Activated CD4-positive, alpha-beta memory T cell treated with anti-CD3 and anti-CD28 coated beads for 36 hours (primary cell): ENCODE data around the gene FOXF1. TPM values are rescaled to one million over a fixed set of nuclear protein-coding genes. Genes with fewer than 3 reads are reported as not detected.

ENCODE experiments used
- CTCF ChIA-PET: fragments of 350-600 bp; sonication (Branson Sonifier 250); formaldehyde crosslinking; loops from one replicate; lab custom pipeline; 2021; ENCODE audit warnings: antibody characterized with exemption, inconsistent platforms; lab: Charles Lee
- POLR2A ChIA-PET: fragments of 350-600 bp; sonication (Branson Sonifier 250); formaldehyde crosslinking; loops from one replicate; lab custom pipeline; 2021; ENCODE audit warnings: antibody characterized with exemption; lab: Charles Lee
- DNase-seq: peaks from one replicate; pipeline ENCODE4 v3.0.0-alpha.2; 2020
- H3K27ac Mint-ChIP-seq: one replicate; pipeline ENCODE4 v1.8.0; 2021; ENCODE audit warnings: mixed read lengths
- H3K27me3 Mint-ChIP-seq: one replicate; pipeline ENCODE4 v1.8.0; 2021; ENCODE audit warnings: mixed read lengths
- H3K36me3 Mint-ChIP-seq: one replicate; pipeline ENCODE4 v1.8.0; 2021; ENCODE audit warnings: mixed read lengths
- H3K4me1 Mint-ChIP-seq: one replicate; pipeline ENCODE4 v1.8.0; 2021; ENCODE audit warnings: low read depth, mixed read lengths
- H3K4me3 Mint-ChIP-seq: one replicate; pipeline ENCODE4 v1.8.0; 2021; ENCODE audit warnings: mild to moderate bottlenecking, mixed read lengths
- H3K9me3 Mint-ChIP-seq: one replicate; pipeline ENCODE4 v1.8.0; 2021; ENCODE audit warnings: mixed read lengths
- intact Hi-C: fragments of 100-400 bp; cut with micrococcal nuclease; formaldehyde crosslinking; loops from one replicate; pipeline ENCODE4 v1.15.1; 2023
- total RNA-seq, 2 experiments: library from RNA; stranded (reverse); gene quantifications; one replicate each; pipeline ENCODE4 v1.2.3, GENCODE V29; 2021

Gene FOXF1
- total RNA-seq, 2 experiments from 2014 or later = not detected

DNA sequence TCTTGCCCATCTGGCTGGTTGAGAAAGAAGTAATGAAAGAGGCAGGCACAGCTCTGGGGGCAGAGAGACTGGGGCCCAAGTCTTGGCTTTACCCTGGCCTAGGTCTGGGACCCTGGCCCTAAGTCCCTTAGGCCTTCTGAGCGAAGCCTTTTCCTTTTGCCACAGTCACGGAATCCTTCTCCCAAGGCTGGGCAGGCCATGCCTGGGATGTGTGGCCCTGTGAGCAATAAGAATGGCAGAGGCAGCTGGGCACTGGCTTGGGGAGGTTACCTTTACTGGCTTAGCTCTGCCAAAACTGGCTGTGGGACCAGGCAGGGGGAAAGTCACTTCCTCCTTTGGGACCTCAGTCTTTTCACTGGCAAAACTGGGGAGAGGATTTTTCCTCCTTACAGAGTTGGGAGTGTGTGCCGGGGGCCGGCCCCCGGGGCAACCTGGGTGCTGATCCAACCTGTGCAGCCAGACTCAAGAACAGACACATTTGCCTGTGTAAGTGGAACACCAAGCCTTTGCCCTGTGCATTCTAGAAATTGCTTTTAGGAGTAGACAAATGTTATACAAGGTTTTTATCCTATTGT, 12.9 kb downstream of the FOXF1 start:
- Mint-ChIP-seq H3K4me3 (no peak overlapping the region), H3K9me3 (peaks cover 4% of the 10 kb centered on the region), H3K36me3 (peaks cover 3% of the 10 kb centered on the region), H3K27ac (no peak overlapping the region), H3K4me1 (peaks cover 3% of the 10 kb centered on the region), H3K27me3 (peaks cover 19% of the 10 kb centered on the region)
- ChIA-PET CTCF (interaction anchor here (0.6 to 0.8 kb wide), 2 partner anchors 450 to 1173 kb away, joined by 3 read pairs; no protein-coding TSS in a partner anchor), POLR2A (no interaction called here)
- DNase-seq = no peak
- intact Hi-C loops = loop anchor here (5.0 kb wide), 1 partner anchor 706 kb away; no protein-coding TSS in a partner anchor

DNA sequence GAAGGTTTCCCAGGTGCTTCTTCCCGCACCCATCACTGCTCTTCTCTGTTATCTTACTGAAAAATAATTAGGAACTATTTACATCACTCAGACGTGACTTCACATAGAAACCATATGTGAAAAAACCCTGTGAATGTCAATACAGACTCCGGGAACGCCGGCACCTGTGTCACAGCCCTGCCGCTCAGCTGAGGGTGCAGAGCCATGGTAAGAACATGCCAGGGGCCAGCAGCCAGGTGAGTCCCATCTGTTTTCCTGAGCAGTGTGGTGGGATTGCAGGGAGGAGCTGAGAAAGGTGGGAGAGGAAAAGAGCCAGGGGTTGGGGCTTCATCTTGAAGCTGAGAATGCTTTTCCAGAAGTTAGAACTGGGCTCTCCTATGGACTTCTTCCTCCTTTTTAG, 13.7 kb downstream of the FOXF1 start:
- DNase-seq = no peak
- Mint-ChIP-seq H3K27me3 (peaks cover 11% of the 10 kb centered on the region), H3K4me1 (peaks cover 3% of the 10 kb centered on the region), H3K4me3 (no peak overlapping the region), H3K36me3 (peaks cover 3% of the 10 kb centered on the region), H3K9me3 (peaks cover 4% of the 10 kb centered on the region), H3K27ac (no peak overlapping the region)
- ChIA-PET POLR2A (no interaction called here), CTCF (no interaction called here)
- intact Hi-C loops = loop anchor here (5.0 kb wide), 1 partner anchor 707 kb away; no protein-coding TSS in a partner anchor

DNA sequence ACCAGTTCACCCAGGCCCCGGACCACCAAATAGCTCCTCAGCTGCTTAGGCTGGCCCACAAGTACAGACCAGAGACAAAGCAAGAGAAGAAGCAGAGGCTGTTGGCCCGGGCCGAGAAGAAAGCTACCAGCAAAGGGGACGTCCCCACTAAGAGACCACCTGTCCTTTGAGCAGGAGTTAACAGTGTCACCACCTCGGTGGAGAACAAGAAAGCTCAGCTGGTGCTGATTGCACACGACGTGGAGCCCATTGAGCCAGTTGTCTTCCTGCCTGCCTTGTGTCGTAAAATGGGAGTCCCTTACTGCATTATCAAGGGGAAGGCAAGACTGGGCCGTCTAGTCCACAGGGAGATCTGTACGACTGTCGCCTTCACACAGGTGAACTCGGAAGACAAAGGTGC, 15.4 kb downstream of the FOXF1 start:
- Mint-ChIP-seq H3K27ac (no peak overlapping the region), H3K27me3 (peaks cover 4% of the 10 kb centered on the region)

DNA sequence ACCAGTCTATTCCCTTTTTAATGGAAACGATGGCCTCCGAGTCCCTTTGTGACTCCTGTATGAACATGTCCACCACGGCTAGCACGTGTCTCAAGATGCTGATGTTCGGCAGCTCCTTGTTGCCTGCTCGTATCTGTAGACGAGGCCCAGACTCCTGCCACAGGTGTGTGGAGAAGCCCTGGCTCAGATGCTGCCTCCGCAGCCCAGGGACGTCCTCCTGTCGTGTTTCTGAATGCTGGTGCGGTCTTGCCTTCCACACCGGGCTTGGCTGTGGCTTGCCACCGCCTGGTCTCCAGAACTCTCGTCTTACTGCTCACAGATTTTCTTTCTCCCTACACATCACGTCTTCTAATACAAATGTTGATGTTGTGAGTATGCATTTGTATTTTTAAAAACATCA, 17.0 kb downstream of the FOXF1 start:
- H3K27ac Mint-ChIP-seq = no peak overlapping the region
- H3K4me3 Mint-ChIP-seq = no peak overlapping the region
- ChIA-PET CTCF (interaction anchor here (0.6 to 1.6 kb wide), 2 partner anchors 9 to 10 kb away, joined by 3 to 6 read pairs; no protein-coding TSS in a partner anchor), POLR2A (no interaction called here)
- H3K9me3 Mint-ChIP-seq = peaks cover 4% of the 10 kb centered on the region
- intact Hi-C loops = no loop called here
- H3K36me3 Mint-ChIP-seq = peaks cover 8% of the 10 kb centered on the region
- no peak for DNase-seq
- peaks cover 2% of the 10 kb centered on the region for H3K27me3 Mint-ChIP-seq
- H3K4me1 Mint-ChIP-seq = no peaks in the 10 kb centered on the region

More for the DNA sequence above, 15.4 kb downstream of the FOXF1 start:
- intact Hi-C loops = no loop called here
- Mint-ChIP-seq H3K36me3 (peaks cover 3% of the 10 kb centered on the region), H3K9me3 (peaks cover 4% of the 10 kb centered on the region), H3K4me3 (no peak overlapping the region), H3K4me1 (no peaks in the 10 kb centered on the region)
- CTCF ChIA-PET = no interaction called here
- no peak for DNase-seq
- POLR2A ChIA-PET = no interaction called here

DNA sequence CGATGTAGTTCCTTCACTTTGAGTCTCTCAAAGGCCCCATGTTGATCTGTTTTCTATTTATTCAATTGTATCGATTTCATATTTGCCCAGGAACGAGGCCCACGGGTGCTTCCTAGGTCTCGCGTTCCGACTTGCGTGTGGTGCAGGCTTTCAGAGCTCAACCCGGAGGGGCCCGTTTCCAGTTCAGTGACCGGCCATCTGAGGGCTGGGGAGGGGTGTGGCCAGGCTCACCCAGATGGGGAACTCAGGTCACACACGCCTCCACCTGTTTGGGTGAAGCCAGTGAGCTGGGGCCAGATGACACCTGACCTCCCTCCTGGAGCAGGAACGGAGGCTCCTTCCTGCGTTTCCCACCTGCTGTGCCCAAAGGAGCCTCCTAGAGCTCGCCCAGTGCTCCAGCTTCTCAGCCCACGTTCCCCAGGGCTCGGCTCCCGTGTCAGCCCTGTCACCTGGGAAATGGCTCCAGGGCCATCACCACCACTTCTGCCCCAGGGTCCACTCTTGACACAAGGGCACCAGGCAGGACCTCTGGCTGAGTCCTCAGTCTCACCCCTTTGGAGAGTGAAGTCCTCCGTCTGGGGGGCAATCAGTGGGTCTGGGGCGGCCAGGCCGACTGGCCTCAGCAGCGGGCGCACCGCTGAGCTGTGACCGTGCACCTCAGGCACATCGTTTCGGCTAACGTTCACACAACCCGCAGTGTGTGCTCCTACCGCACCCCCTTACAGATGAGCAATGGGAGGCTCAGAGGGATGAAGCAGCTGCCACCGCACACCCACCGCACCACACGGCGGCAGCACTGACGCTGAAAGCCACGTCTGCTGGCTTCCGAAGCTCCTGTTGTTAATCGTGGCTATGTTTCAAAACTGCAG, 18.0 kb downstream of the FOXF1 start:
- no peak for DNase-seq
- ChIA-PET CTCF (interaction anchor here (0.6 to 1.6 kb wide), 2 partner anchors 10 to 11 kb away, joined by 3 to 6 read pairs; no protein-coding TSS in a partner anchor), POLR2A (no interaction called here)
- H3K27me3 Mint-ChIP-seq = no peaks in the 10 kb centered on the region
- H3K4me1 Mint-ChIP-seq = no peaks in the 10 kb centered on the region
- peaks cover 8% of the 10 kb centered on the region for H3K36me3 Mint-ChIP-seq
- no peak overlapping the region for H3K4me3 Mint-ChIP-seq
- H3K9me3 Mint-ChIP-seq = peaks cover 4% of the 10 kb centered on the region
- no peak overlapping the region for H3K27ac Mint-ChIP-seq
- intact Hi-C loops = no loop called here

DNA sequence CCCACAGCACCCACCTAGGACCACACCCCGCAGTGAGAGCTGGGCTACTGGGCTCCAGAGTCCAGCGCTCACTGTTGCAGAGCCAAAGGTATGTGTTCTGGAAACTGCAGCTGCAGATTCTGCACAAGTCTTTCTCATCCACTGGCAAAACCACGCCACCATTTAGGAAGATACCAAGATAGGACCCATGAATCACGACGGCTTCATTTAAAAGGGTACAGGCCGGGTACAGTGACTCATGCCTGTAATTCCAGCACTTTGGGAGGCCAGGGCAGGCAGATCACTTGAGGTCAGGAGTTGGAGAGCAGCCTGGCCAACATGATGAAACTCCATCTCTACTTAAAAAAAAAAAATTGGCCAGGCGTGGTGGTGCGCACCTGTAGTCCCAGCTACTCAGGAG, 18.8 kb downstream of the FOXF1 start:
- ChIA-PET POLR2A (no interaction called here), CTCF (interaction anchor here (0.6 to 1.6 kb wide), 2 partner anchors 12 to 242 kb away, joined by 3 to 6 read pairs; no protein-coding TSS in a partner anchor)
- no peak overlapping the region for H3K27ac Mint-ChIP-seq
- no peaks in the 10 kb centered on the region for H3K4me1 Mint-ChIP-seq
- no peaks in the 10 kb centered on the region for H3K27me3 Mint-ChIP-seq
- DNase-seq = no peak
- intact Hi-C loops = no loop called here
- H3K36me3 Mint-ChIP-seq = peaks cover 8% of the 10 kb centered on the region
- H3K9me3 Mint-ChIP-seq = peaks cover 4% of the 10 kb centered on the region
- no peak overlapping the region for H3K4me3 Mint-ChIP-seq

DNA sequence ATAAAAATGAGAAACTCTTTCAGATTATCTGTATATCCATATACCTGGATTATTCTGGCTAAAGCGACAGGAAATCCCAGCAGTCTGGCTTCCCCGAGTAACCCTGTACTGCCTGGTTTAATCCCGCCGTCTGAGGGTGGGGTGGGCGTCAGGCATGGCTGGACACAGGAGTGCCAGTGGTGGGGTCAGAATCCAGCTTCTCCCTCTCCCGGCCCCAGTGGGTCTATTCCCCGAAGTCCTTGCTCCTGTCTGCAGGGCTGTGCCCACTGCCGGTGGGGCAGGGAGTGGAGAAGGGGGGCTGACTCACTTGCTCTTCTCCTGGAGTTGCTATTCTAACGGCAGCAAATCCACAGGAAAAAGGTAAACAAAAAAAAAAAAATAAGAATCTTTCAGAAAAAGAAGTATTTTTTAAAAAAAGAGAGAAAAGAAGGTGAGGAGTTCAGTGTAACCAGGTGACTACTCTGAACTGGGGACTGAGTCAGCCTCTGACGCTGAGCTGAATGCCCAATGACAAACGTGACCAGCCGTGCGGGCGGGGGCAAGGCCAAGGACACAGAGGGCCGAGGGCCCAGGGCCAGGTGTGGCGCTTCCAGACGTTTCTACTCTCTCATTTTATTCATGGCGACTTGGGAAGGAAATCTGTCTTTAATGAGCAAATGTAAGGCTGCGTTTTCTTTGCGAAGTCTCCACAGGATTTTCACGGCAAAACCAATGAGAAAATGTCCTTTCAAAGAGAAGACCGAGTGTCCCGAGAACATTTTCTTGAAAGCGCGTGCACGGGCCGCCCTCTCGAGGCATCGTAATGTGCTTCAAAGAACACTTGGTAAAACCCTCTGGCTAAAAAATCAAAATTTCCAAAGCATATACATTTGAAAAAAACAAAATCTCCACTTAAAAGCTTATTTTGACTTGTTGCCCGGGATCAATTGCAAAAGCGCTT, 20.2 kb downstream of the FOXF1 start:
- intact Hi-C loops = no loop called here
- H3K27me3 Mint-ChIP-seq = no peaks in the 10 kb centered on the region
- peaks cover 4% of the 10 kb centered on the region for H3K9me3 Mint-ChIP-seq
- CTCF ChIA-PET = no interaction called here
- DNase-seq = no peak
- H3K4me3 Mint-ChIP-seq = no peak overlapping the region
- H3K4me1 Mint-ChIP-seq = no peaks in the 10 kb centered on the region
- H3K27ac Mint-ChIP-seq = no peak overlapping the region
- peaks cover 8% of the 10 kb centered on the region for H3K36me3 Mint-ChIP-seq
- POLR2A ChIA-PET = no interaction called here

DNA sequence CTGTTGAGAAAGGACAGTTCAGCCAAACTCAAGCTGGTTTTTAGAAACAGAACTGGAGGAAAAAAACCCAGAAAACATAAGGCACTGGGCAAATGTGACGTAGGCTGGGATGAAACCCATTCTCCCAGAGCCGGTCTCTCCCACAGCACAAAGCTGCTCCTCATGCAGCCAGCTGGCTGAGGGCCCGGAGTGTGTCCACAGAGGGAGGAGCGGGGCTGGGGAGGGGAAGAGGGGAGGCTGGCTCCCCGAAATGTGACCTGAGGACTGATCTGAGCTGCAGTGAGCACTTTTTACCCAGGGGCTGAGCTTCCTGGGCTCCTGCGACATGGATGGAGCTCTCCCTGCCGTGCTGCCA, 20.8 kb downstream of the FOXF1 start:
- ChIA-PET POLR2A (interaction anchor here (0.5 kb wide), 1 partner anchor 21 kb away, joined by 3 read pairs; no protein-coding TSS in a partner anchor), CTCF (no interaction called here)
- intact Hi-C loops = no loop called here
- no peak overlapping the region for H3K4me3 Mint-ChIP-seq
- no peak for DNase-seq
- H3K36me3 Mint-ChIP-seq = peaks cover 8% of the 10 kb centered on the region
- peaks cover 4% of the 10 kb centered on the region for H3K9me3 Mint-ChIP-seq
- no peak overlapping the region for H3K27ac Mint-ChIP-seq
- no peaks in the 10 kb centered on the region for H3K27me3 Mint-ChIP-seq
- no peaks in the 10 kb centered on the region for H3K4me1 Mint-ChIP-seq

DNA sequence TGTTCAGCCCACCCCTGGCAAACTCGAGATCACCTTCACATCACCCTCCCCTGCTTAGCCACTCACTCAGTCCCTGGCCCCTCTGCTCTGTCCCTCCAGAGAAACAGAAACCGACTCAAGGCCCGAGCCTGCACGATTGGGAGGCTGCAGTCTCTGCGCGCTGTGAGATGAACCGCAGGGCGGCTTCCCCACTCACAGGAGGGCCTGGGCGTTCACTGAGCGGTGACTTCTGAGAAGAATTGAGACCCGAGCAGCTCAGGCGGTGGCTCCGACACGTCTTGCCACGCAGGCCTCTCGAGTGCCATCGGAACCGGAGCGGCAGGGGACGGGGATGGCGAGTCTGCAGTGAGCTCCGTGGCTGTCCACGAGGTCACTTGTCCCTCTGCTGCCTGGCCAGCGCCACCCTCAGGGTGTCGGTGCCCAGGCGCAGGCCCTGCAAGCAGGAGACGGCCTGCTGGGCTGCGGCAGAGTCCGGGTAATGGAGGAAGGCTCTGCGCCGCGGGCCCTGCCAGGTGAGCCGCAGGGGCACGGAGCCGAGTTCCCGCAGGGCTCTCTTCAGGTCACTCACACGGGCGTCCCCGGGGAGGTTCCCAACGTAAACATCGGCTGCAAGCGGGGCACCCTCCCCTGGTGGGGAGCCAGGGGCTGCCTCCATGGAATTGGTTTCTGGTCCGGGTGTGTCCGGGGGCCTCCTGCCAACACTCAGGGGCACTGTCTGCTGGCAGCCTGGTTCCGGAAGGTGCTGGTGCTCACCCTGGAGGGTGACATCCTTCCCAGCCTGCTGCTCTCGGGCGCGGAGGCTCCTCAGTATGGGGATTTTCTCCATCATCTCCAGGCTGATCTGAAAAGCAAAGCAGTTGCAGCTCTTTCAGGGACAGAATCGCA, 21.6 kb downstream of the FOXF1 start:
- no peaks in the 10 kb centered on the region for H3K9me3 Mint-ChIP-seq
- H3K36me3 Mint-ChIP-seq = peaks cover 6% of the 10 kb centered on the region
- H3K4me3 Mint-ChIP-seq = no peak overlapping the region
- DNase-seq = no peak
- no peak overlapping the region for H3K27ac Mint-ChIP-seq
- ChIA-PET POLR2A (interaction anchor here (0.5 kb wide), 1 partner anchor 21 kb away, joined by 3 read pairs; no protein-coding TSS in a partner anchor), CTCF (no interaction called here)
- no peaks in the 10 kb centered on the region for H3K4me1 Mint-ChIP-seq
- H3K27me3 Mint-ChIP-seq = no peaks in the 10 kb centered on the region
- intact Hi-C loops = no loop called here

DNA sequence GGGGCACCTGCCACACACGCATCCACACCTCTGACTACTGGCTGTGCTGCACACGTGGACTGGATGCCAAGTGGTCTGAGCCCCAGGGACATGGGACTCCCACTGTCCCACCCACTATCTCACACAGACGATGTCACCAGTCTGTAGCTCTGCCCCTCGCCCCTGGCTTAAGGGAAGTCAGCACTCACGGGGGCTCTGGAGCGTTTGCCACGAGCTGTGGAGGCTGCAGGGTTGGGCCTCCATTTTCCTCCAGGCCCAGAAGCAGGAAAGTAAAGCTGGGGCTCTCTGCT, 22.1 kb downstream of the FOXF1 start:
- Mint-ChIP-seq H3K36me3 (peaks cover 6% of the 10 kb centered on the region), H3K9me3 (no peaks in the 10 kb centered on the region), H3K4me1 (no peaks in the 10 kb centered on the region), H3K27me3 (no peaks in the 10 kb centered on the region), H3K4me3 (no peak overlapping the region), H3K27ac (no peak overlapping the region)
- intact Hi-C loops = no loop called here
- POLR2A ChIA-PET = no interaction called here
- DNase-seq = no peak
- CTCF ChIA-PET = no interaction called here

DNA sequence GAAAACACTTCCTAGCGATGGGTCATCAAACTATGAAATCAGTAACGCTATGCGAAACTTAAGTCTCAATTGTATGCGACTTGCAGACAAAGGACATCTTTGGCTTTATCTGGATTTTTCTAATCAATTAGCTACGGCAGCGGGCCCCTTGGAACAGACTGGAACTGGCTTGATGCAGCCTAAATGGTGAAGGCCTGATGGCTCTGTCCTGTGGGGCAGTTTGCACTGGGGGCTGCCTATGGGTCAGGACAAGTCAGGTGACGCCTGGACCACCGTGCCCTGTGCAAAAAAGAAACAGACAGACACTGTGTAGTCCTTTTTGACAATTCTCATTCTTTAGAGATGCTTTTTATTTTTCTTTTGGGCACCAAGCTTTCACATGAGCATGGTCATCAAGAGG, 22.7 kb downstream of the FOXF1 start:
- Mint-ChIP-seq H3K36me3 (peaks cover 5% of the 10 kb centered on the region), H3K27ac (no peak overlapping the region), H3K4me3 (no peak overlapping the region), H3K27me3 (no peaks in the 10 kb centered on the region), H3K9me3 (no peaks in the 10 kb centered on the region), H3K4me1 (no peaks in the 10 kb centered on the region)
- ChIA-PET POLR2A (no interaction called here), CTCF (interaction anchor here (1.0 kb wide), 1 partner anchor 15 kb away, joined by 3 read pairs; no protein-coding TSS in a partner anchor)
- no peak for DNase-seq
- intact Hi-C loops = no loop called here
